Measurements from ENCODE around the gene SLC8A2.
"Not testable (repeated sequence)": the region's sequence is repeated elsewhere in the genome, so short reads cannot be mapped to it uniquely, and the experiment has no call there.

The SLC8A2 gene

DNA sequence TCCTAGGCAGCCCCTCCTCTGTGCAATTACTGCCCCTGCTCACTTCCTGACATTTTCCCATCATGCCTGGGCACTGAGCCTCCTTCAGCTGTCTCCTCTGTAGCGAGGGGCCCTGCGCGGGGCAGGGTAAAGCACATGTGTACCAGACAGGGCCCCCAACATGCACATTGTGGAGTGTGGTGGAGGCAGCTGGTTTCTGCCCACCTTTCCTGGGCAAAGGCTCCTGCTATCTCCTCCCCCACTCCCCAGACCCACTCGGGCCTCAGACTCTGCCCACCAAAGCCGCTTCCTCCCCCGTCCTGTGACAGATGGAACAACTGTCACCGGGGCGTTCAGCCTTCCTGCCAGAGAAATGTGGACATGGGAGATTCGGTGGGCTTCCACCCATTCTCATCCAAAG is 15.2 kb upstream of the SLC8A2 start:
- DNase-seq = no peak

DNA sequence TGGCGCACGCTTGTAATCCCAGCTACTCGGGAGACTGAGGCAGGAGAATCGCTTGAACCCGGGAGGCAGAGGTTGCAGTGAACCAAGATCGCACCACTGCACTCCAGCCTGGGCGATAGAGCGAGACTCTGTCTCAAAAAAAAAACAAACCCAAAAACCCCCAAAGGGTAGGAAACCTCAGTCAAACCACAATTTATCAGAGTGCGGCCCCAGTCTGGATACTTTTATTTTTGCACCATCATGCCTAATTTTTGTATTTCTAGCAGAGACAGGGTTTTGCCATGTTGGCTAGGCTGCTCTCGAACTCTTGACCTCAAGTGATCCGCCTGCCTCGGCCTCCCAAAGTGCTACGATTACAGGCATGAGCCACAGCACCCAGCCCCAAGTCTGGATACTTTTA is 14.5 kb upstream of the SLC8A2 start:
- not testable (repeated sequence) for DNase-seq

DNA sequence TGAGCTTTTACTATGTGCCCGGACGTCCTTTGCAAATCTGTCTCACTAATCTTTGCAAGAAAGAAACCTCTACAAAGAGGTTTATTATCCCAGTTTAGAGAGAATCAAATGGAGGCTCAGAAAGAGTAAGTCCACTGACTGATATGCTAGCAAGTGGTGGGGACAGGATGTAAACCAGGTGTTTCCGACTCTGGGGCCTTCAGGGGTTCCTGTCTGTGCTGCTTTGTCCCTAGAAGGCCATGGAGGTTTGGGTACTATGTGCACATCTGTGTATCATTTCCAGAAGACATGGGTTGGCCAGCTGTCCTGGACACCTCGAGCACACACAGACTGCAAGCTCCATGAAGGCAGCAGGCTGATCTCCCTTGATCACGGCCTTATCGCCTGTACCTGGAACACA is 13.5 kb upstream of the SLC8A2 start:
- DNase-seq = no peak

DNA sequence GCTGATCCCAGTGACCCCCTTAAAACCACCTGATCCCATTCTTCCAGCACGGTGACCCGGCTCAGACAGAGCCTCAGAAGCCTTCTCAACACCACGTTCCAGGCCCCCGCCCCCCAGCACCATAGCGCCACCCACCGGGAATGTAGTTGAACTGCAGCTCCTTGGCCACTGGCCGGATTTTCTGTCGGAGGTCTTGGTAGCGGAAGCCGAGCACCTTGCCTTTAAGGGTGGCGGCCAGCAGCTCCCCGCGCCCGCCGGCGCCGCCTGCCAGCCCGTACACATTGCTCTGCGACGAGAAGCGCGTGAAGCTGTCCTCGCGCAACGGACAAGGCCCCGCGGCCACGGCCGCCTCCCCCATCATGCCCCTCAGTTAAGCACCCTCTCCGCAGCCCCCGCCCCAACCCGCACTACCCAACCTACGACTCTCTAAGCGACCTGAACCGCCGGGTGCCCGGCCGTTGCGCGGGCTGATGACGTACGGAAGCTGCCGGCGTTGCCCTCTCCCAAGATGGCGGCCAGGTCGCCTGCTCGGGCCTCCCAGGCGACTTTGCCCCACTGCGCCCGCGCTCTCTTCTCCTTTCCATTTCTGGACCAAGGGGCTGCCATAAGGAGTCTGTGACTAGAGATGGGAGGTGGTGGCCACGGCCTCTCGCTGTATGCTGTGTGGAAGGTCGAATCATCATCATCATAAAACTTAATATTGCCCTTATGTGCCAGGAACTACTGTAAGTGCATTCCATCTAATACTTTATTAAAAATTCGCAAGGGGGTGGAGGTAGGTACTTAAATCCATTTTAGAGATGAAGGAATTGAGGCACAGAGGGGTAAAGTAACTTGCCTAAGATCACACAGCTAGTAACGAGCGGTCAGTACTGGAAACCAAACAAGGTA is 12.4 kb upstream of the SLC8A2 start, which contains the start of gene KPTN:
TSS of gene KPTN (minus strand) at position 420 of the 891 bp plus-strand sequence. CDS start at position 361, 59 bp downstream.
- DNase-seq = peak; percentile 83

DNA sequence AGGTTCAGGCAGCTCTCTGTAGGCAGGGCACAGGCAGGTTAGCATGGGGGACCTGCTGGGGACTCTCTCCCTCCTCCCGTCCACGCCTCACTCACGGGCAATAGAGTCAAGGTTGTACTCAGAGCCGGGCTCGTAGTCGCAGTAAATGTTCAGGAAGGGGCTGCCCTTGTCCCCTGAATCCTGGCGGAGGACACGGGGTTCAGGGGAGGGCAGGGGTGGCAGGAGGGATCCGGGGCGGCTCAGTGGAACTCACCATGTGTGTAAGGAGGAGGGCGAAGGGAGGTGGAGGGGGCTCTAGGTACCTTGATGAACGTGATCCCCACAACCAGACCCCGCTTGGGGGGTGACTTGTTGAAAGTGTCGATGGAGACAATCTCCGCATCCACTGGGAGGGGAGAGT is 11.5 kb upstream of the SLC8A2 start:
- no peak for DNase-seq

DNA sequence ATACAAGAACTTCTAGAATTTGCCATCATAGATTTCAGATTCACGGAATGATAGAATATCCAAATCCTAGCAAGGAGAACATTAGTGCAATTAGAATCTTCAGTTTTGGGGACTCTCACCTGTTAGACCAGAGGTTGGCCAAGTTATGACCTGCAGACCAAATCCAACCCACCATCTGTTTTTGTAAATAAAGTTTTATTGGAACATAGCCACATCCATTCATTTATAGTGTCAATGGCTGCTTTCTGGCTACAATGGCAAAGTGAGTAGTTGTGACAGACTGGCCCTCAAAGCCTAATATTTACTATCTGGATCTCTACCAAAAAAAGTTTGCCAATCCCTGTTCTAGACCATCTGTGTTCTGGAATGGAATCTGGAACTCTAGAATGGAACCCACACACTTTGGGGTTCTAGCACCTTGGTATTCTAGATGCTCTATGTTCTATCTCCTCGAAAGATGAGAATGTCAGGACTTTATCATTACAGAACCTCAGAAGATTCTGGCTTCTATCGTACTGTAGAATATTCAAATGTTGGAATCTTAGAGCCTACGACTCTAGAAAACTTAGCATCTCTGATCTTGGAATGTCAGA is 9.9 kb upstream of the SLC8A2 start:
- no peak for DNase-seq

DNA sequence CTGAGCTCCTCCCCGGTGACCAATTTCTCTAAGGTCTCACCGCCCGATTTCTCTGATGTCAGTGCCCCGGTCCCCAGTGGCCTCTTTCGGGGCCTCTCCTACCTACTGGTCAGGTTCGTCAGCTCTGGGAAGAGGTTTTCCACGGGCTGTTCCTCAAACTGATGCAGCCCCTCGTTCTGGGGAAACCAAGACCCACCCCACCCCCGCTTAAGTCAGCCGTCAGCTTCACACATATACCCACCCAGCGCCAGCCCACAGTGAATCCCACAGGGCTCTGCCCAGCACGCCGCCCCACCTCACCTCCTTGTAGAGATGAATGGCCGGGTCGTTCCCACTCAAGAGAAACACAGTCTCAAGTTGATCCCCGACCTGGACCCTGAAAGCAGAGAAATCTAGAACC is 9.0 kb upstream of the SLC8A2 start:
- DNase-seq = no peak

DNA sequence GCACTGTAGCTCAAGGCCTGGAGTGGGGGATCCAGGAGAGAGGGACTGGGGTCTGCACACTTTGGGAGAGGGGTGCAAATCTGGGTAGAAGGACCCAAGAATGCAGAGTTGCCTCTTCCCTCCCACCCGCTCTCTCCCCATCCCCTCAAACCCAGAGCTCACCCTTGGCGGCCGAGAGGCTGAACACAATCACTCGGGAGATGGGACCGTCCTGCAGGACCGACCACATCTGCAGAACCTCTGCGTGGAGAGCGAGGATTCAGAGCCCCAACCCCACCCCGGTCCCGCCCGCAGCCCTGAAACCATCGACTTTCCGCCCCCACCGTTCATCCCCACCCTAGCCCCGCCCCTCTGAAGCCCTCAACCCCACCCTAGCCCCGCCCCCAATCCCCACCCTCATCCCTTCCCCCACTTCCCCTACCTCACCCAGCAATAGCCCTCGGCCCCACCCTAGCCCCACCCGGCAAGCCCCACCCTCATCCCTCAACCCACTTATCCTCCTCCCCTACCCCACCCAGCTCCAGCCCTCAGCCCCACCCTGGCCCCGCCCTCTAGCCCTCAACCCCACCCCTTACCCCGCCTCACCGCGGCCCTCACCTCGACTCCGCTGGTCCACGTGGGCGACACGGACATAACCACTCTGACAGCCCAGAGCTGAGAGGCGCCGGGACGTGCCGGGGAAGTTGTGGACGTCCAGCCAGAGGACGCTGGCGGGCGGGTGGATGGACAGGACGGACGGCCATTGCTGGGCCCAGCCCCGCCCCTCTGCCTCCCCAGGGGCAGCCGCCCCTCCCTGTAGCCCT is 8.2 kb upstream of the SLC8A2 start:
- no peak for DNase-seq

DNA sequence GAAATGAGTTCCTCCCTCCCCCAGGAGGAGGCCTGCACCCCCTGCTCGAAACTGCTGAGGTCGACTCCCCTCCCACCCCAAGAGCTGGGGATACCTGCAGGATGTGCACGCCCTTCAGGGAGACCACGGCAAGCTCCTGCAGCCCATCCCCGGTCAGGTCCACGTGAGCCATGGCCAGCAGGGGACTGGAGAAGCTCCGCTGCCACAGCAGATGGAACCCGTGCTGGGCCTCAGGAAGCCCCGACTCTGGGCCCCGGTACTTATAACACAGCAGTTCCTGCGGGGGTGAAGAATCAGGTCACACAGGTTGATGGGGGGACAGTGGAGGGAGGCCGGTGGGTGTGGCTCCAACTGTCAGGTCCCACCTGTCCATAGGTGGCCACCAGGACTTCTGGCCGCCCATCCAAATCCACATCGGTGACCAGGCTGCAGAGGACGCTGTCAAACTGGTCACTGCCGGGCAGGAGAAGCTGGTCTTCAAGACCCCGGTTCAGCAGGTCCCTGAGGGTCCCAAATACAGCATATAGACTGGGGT is 4.8 kb upstream of the SLC8A2 start:
- DNase-seq = no peak

DNA sequence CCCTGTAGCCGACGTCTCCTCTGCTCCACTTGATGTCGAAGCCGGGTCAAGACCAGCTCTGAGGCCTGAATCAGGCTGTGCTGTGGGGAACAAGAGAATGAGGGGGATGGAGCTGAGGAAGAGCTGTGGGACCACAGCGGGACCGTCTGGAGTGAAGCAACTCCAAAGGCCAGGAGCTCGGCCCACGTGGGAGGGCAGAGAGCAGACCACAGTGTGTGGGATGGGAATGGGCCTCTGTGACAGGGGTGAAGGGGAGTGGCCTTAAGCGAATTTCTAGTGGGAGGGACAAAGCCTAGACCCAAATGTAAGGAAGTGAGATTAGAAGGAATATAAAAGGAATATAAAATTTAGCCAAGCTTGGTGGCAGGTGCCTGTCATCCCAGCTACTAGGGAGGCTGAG is 3.8 kb upstream of the SLC8A2 start:
- DNase-seq = no peak

DNA sequence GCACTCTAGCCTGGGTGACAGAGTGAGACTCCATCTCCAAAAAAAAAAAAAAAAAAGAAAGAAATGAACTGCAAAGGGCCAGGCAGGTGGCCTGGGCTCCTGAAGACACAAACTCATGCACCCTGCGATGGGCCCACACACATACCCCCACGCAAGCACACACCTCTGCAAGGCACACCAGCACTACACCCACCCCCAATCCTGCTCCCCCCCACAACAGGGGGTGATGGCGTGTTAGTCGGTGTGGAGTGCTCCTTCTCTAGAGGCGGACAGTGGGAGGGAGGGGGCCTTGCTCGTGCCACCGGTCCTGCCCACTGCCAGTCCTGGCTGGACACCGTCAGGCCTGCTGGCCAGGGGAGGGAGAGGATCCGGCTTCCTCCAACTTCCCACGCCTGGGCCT is 1.6 kb upstream of the SLC8A2 start:
- DNase-seq = no peak

DNA sequence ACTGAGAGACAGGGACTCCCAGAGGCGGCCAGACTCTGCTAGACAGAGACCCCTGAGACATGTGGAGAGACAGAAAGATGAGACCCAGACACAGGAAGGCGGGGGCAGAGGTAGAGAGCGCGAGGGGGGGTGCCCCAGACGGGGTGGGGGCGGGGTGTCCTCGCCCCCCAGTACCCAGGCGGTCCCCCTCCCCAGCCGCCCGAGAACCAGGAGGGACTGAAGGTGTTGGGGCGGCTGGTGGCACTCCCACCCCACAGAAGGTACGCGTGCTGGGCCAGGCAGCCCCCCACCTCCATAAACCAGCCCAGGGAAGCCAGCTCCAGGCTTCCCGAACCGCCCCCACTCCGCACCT is 336 bp downstream of the SLC8A2 start:
- no peak for DNase-seq

DNA sequence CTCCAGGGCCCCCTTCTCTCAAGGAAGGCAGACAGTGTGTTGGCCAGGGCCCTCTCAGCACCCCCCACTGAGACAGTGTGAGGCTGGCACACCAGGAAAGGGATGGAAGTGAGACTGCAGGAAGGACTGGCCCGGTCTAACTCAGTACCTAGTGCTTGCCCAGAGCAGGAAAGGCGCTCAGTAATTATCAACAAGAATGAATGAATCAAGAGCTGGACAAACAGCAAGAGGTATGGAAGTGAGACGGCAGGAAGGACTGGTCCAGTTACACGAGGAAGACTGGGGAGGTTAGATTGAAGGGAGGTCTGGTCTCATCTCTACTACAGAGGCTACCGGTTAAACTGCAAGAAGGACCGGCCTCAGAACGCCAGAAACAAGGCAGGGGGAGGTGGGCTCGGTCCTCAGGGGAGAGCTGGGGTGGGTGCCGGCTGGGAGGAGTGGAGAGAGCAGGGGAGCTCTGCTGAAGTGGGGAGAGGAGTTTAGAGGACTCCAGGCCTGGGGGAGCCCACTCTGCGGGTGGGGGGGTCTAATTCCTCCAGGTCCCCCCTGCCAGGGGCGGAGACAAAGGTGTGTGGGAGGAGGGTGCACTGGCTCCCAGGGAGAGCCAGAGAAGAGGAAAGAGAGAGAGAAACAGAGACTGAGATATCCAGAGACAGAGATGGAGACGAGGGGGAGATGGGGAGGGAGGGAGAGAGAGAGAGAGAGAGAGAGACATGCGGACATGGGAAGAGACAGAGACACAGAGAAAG is 1.1 kb downstream of the SLC8A2 start:
- DNase-seq = no peak

DNA sequence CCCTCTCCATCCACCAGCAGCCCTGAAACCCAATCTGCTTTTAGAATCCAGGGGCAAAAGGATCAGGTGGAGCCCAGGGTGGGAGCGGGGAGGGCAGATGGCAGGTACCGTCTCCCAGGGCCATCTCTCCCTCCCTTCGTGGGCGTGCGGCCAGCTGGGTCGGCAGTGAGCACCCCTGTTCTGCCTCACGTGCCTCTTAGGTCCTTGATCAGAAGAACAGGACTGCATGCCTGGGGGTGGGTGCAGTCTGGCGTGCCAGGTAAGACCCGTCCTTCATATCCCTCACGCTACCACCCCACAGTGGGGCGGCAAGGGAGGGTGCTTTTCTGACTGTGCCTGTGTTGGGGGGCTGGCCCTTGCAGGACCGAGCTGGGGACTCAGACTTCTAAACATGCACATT is 2.0 kb downstream of the SLC8A2 start:
- no peak for DNase-seq

DNA sequence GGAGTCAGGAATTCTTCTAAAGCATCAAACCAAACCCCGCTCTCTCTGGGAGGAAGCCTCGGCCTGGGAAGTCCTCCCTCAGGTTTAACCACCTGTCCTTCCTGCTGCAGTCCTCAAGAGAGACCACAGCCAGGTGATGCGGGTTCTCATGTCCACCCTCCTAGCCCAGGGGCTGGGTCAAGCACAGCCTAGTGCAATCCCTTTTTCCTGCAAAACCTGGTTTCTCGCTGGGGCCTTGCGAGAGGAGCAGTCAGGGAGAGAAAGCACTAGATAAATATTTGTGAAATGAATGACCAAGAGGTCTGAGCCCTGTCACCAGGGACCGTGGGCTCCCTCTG is 2.4 kb downstream of the SLC8A2 start:
- DNase-seq = no peak

DNA sequence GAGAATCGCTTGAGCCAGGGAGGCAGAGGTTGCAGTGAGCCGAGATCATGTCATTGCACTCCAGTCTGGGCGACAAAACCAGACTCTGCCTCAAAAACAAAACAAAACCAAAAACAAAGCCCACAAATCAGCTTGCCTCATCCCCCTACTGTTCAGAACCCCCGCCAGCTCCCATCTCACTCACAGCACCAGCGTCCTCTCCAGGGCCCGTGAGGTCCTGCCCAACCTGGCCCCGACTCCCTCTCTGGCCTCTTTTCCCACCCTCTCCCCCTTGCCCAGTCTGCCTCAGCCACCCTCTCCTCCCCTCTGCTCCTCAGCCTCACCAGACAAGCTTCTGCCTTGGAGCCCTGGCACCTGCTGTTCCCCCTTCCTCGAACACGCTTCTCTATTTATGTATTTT is 3.8 kb downstream of the SLC8A2 start:
- DNase-seq = no peak

DNA sequence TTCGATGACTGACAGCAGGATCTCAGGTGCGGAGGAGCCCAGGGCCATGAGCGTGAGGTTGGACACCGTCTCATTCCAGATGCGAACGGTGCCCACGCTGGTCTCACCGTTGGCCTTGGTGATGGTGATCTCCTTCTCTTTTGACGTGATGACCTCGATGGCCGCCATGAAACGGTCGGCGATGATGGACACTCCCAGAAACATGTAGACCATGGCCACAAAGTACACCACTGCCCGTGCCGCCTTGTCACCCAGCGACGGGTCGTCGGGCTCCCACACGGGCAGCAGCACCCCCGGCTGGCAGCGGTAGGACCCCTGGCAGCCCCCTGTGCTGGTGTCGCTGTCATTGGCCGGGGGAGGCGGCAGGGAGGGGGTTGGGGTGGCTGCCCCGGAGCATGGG is 5.7 kb downstream of the SLC8A2 start:
- no peak for DNase-seq

DNA sequence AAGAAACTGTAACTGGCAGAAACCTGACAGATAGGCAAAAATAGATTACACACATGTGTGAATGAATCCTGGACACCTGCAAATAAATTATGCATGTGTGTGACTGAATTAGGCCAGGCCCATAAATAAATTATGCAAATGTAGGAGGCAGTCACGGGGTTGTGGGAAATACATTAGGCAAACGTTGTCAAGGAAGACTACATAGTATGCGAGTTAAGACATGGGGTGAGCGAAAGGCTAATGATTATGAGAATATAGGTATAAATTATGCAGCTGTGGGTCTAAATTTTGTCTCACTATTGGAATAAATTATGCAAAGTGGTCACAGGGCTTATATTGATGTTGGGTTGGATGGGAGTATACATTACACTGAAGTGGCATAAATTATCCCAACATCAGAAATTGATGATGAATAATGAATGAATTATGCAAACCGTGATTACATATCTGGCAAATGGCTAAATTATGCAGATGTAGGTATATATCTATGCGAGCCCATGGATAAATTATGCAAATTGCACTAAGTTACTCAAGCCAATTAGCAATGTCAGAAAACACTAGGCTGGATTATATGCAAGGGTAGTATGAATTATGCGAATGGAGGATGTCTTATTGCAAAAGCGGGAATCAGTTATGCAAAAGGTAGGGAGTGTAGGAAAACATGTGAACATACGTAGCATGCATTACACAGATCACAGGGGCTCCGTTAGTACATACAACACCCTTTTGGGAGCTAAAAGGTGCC is 6.8 kb downstream of the SLC8A2 start:
- DNase-seq = no peak

DNA sequence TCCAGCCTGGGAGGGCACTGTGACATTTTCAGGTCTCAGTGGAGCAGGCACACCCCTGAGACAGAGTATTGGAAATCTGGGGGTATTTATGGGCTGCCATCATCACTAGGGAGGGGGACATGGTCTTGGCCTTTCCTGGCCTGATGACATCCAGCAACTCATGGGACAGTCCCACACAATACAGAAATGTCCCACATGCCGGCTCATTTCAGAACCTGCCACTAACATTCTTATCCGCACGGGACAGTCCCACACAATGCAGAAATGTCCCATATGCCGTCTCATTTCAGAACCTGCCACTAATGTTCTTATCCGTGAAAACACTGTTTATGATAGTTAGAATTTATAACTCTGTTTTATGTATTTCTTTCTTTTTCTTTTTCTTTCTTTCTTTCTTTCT is 9.8 kb downstream of the SLC8A2 start:
- no peak for DNase-seq

DNA sequence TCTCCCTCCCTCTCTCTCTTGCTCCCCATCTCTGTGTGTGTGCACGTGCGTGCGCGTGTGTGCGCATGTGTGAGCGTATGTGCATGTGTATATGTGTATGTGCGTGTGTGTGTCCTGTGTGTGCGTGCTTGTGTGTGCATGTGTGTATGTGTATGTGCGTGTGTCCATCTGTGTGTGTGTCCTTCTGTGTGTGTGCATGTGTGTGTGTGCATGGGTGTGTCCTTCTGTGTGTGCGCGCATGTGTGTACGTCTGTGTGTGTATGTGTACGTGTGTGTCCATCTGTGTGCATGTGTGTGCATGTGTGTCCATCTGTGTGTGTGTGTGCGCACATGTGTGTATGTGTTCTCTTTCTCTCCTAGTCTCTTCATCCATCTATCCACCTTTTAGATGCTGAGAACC is 12.2 kb downstream of the SLC8A2 start:
- DNase-seq = no peak

DNA sequence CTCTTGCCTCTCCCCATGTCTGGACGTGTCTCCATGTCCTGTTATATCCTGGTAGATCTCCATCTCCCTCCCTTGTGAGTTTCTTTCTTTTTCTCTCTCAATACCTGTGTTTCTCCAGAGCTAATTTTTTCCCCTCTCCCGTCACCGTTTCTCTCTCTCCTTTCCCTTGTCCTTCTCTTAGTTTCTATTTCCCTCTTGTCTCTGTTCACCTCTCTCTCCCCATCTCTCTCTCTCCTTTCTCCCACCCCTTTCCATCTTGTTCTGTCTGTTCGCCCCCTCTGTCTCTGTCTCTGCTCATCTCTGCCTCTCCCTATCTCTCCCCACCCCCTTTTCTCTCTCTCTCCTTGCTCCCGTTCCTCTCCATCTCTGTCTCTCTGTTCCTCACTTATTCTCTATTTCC is 13.0 kb downstream of the SLC8A2 start:
- no peak for DNase-seq
